ENCODE measurements around the gene MYCN.

DNA sequence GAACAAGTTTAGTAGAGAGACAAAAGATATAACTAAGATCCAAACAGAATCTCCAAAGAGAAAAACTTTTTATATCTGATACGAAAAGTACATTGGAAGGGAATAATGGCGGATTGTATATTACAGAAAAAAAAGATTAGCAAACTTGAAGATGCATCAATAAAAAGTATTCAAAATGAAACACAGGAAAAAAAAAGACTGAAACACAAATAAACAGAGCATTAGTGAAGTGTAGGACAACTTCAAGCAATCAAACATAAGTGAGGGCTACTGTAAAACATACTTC, 41.1 kb upstream of the MYCN start:
- TF ChIP-seq, protein P1, sequence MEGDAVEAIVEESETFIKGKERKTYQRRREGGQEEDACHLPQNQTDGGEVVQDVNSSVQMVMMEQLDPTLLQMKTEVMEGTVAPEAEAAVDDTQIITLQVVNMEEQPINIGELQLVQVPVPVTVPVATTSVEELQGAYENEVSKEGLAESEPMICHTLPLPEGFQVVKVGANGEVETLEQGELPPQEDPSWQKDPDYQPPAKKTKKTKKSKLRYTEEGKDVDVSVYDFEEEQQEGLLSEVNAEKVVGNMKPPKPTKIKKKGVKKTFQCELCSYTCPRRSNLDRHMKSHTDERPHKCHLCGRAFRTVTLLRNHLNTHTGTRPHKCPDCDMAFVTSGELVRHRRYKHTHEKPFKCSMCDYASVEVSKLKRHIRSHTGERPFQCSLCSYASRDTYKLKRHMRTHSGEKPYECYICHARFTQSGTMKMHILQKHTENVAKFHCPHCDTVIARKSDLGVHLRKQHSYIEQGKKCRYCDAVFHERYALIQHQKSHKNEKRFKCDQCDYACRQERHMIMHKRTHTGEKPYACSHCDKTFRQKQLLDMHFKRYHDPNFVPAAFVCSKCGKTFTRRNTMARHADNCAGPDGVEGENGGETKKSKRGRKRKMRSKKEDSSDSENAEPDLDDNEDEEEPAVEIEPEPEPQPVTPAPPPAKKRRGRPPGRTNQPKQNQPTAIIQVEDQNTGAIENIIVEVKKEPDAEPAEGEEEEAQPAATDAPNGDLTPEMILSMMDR (IDR thresholded peaks at IDR 0.05): no peak
- TF ChIP-seq POLR2A (IDR thresholded peaks at IDR 0.05) (no peak), POLR2AphosphoS5 (IDR thresholded peaks at IDR 0.05) (no peak)

All from prostate gland (tissue), 2 donors.